ELF-1 (cell line): Measurements from ENCODE around the gene KAT5.
"Not testable (repeated sequence)": the region's sequence is repeated elsewhere in the genome, so short reads cannot be mapped to it uniquely, and the experiment has no call there.

Source experiments
- DNase-seq: peaks from one replicate; pipeline ENCODE4 v3.0.0-alpha.2; 2016; ENCODE audit warnings: low read depth, low spot score

KAT5 gene

GRCh38 chr11:65744026-65744698, 32.1 kb downstream of the KAT5 start:
- peak; percentile 79 for DNase-seq

DNA sequence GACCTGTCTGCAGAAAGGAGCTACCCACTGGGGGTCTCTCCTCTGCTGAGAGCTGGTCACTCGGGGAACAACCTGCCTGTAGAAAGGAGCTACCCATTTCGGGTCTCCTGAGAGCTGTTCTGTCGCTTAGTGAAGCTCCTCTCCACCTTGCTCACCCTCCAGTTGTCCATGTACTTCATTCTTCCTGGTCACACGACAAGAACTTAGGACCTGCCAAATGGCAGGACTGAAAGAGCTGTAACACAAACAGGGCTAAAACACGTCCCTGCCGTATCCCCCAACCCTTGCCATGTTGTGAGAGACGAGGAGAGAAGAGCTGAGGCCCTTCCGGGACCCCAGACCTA, 32.6 kb downstream of the KAT5 start:
- no peak for DNase-seq

DNA sequence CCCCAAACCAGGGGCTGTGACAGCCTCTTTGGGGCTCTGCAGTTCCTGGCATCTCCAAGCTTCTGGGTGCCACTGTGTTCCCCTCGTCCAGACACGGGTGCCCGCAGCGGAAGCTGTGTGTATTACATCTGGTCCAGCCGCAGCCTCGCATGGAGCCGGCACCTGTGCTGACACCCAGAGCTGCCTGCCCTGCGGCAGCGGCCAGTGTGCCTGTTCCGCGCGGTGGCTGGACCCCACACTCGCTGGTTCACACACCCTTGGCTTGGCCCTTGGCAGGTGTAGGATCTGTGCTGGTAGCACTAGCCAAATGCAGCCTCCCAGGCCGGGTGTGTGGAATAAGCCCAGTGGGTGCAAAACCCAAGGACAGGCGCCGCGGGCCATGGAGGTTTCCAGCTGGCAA, 33.0 kb downstream of the KAT5 start:
- no peak for DNase-seq

DNA sequence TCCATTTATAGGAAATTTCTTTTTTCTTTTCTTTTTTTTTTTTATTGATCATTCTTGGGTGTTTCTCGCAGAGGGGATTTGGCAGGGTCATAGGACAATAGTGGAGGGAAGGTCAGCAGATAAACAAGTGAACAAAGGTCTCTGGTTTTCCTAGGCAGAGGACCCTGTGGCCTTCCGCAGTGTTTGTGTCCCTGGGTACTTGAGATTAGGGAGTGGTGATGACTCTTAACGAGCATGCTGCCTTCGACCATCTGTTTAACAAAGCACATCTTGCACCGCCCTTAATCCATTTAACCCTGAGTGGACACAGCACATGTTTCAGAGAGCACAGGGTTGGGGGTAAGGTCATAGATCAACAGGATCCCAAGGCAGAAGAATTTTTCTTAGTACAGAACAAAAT, 50.1 kb downstream of the KAT5 start:
- DNase-seq = not testable (repeated sequence)

- DNase-seq = not testable (repeated sequence)
Observed at GRCh38 chr11:65762816-65763215, 50.8 kb downstream of the KAT5 start.

DNA sequence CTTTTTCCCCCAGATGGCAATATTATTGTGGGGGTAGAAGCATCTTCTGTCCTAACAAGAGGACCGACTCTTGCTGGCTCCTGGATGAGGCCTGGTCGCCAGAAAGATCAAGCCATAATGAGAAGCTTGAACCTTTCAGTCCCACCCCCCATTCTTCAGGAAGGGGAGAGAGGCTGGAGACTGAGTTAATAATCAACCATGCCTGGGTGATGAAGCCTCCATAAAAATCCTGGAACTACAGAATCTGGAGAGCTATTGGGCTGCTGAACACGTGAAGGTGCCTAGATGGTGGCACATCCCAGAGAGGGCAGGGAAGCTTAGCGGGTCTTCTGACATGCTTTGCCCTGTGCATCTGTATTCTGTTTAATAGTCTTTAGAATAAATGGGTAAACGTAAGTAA, 52.4 kb downstream of the KAT5 start:
- no peak for DNase-seq

DNA sequence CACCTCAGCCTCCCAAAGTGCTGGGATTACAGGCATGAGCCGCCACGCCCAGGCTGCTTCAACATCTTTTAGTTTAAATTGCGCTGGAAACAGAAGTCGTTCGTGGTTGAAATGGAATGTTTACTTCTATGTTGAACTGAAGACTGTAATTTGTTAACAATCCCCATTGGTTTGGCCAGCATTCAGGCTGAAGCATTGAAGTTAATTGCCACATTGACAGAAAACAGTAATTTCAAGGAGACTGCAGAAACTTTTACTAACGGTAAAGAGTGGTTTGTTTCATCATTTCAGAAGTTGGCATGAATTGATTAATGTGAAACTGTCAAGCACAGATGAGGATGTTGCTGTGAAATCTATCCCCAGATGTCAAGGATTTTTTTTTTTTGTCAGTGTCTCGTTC, 54.5 kb downstream of the KAT5 start:
- DNase-seq = no peak

DNA sequence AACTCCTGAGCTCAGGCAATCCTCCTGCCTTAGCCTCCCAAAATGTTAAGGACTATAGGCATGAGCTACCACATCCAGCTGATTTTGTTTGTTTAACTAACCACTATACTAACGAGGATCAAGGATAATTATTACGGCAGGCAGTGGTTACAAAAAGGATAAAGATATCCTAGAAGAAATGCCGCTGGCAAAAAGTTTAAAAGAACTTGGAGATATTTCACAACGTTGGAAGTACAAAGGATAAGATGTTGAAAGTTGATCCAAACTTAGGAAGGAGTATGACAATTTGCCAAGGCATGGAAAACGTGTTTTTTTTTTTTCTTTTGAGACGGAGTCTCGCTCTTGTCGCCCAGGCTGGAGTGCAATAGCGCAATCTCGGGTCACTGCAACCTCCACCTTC, 55.4 kb downstream of the KAT5 start:
- no peak for DNase-seq

- DNase-seq = not testable (repeated sequence)
Observed at GRCh38 chr11:65767806-65768205, 55.8 kb downstream of the KAT5 start.
